Peyer's patch (tissue), 4 donors: Measurements from ENCODE around the gene TPRG1L.

Source experiments
- POLR2A ChIP-seq, 2 donors: fragments of 450-650 bp; IDR thresholded peaks; one replicate each; pipeline ENCODE4 v1.5.1; 2017; ENCODE audit warnings: antibody characterized with exemption in 2 of 2, mild to moderate bottlenecking in 2 of 2, moderate library complexity in 2 of 2
- TF ChIP-seq, protein P1 (sequence below), 6 experiments: fragments of 450-650 bp in 4 of 6; fragments of 200-600 bp in 2 of 6; sonication (generic) in 1 of 6; IDR thresholded peaks; one replicate each; pipeline ENCODE4 v1.5.1; 2017 to 2019; ENCODE audit warnings: antibody characterized with exemption in 6 of 6, mild to moderate bottlenecking in 3 of 6, moderate library complexity in 1 of 6

- TF ChIP-seq, protein P1, sequence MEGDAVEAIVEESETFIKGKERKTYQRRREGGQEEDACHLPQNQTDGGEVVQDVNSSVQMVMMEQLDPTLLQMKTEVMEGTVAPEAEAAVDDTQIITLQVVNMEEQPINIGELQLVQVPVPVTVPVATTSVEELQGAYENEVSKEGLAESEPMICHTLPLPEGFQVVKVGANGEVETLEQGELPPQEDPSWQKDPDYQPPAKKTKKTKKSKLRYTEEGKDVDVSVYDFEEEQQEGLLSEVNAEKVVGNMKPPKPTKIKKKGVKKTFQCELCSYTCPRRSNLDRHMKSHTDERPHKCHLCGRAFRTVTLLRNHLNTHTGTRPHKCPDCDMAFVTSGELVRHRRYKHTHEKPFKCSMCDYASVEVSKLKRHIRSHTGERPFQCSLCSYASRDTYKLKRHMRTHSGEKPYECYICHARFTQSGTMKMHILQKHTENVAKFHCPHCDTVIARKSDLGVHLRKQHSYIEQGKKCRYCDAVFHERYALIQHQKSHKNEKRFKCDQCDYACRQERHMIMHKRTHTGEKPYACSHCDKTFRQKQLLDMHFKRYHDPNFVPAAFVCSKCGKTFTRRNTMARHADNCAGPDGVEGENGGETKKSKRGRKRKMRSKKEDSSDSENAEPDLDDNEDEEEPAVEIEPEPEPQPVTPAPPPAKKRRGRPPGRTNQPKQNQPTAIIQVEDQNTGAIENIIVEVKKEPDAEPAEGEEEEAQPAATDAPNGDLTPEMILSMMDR (IDR thresholded peaks at IDR 0.05), result no peak
- TF ChIP-seq POLR2A (IDR thresholded peaks at IDR 0.05), result no peak
Measured at GRCh38 chr1:3662080-3662671, 37.4 kb downstream of the TPRG1L start.
